ENCODE measurements around the gene DCHS1.
"Not testable (repeated sequence)": the region's sequence is repeated elsewhere in the genome, so short reads cannot be mapped to it uniquely, and the experiment has no call there.

The DCHS1 gene, protein sequence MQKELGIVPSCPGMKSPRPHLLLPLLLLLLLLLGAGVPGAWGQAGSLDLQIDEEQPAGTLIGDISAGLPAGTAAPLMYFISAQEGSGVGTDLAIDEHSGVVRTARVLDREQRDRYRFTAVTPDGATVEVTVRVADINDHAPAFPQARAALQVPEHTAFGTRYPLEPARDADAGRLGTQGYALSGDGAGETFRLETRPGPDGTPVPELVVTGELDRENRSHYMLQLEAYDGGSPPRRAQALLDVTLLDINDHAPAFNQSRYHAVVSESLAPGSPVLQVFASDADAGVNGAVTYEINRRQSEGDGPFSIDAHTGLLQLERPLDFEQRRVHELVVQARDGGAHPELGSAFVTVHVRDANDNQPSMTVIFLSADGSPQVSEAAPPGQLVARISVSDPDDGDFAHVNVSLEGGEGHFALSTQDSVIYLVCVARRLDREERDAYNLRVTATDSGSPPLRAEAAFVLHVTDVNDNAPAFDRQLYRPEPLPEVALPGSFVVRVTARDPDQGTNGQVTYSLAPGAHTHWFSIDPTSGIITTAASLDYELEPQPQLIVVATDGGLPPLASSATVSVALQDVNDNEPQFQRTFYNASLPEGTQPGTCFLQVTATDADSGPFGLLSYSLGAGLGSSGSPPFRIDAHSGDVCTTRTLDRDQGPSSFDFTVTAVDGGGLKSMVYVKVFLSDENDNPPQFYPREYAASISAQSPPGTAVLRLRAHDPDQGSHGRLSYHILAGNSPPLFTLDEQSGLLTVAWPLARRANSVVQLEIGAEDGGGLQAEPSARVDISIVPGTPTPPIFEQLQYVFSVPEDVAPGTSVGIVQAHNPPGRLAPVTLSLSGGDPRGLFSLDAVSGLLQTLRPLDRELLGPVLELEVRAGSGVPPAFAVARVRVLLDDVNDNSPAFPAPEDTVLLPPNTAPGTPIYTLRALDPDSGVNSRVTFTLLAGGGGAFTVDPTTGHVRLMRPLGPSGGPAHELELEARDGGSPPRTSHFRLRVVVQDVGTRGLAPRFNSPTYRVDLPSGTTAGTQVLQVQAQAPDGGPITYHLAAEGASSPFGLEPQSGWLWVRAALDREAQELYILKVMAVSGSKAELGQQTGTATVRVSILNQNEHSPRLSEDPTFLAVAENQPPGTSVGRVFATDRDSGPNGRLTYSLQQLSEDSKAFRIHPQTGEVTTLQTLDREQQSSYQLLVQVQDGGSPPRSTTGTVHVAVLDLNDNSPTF (N-terminal part only)

DNA sequence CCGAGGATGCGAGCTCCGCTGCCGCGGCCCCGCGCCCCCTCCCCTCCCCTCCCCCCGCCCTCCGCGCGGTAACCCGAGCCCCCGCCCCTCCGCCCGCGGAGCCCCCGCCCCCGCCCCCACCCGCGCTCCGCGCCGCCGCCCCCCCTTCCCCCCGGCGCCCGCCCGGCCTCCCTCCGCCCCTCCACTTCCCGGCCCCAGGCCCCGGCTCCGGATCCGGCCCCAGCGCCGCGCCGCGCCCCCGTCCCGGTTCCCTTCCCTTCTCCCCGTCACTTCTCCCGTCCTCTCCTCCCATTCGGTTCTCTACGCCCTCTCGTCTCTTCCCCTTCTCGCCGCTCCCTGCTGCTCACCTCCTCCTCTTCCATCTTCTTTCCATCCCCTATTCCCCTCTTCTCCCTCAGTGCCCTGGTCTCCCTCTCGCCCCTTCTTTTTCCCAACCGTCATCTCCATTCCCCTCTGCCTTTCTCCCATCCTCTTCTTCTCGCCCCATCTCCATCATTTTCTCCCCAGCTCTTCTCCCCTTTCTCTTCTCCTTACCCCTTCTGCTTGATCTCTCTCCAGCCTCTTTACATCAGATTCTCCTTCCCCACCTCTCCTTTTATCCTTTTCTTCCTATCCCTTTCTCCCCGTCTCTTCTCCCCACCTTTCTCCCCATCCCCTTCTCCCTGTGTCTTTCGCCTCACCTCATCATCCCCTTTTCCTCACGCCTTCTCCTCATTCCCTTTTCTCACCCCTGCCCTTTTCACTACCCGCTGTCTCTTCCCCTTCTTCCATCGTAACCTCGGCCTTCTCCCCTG lies at the start of gene DCHS1:
DCHS1 (minus strand) TSS at position 20 of the 794 bp plus-strand sequence. CDS start 14,196 bp downstream, outside the sequence.
- TF ChIP-seq, protein P1, sequence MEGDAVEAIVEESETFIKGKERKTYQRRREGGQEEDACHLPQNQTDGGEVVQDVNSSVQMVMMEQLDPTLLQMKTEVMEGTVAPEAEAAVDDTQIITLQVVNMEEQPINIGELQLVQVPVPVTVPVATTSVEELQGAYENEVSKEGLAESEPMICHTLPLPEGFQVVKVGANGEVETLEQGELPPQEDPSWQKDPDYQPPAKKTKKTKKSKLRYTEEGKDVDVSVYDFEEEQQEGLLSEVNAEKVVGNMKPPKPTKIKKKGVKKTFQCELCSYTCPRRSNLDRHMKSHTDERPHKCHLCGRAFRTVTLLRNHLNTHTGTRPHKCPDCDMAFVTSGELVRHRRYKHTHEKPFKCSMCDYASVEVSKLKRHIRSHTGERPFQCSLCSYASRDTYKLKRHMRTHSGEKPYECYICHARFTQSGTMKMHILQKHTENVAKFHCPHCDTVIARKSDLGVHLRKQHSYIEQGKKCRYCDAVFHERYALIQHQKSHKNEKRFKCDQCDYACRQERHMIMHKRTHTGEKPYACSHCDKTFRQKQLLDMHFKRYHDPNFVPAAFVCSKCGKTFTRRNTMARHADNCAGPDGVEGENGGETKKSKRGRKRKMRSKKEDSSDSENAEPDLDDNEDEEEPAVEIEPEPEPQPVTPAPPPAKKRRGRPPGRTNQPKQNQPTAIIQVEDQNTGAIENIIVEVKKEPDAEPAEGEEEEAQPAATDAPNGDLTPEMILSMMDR (conservative IDR thresholded peaks at IDR 0.05; ENCODE audit: low read depth, low read length): no peak
- Histone ChIP-seq H3K9ac (no peak within 1 kb of the TSS), H3K4me1 (ENCODE audit: low read depth, poor library complexity, severe bottlenecking) (no peaks in the 10 kb centered on the region), H3K4me2 (no peak within 1 kb of the TSS), H3K4me3 (IDR thresholded peaks at IDR 0.05; ENCODE audit: insufficient read depth, low read depth, low read length) (no peak within 1 kb of the TSS), H4K20me1 (ENCODE audit: insufficient read depth) (no peaks in the 10 kb centered on the region), H3K79me2 (ENCODE audit: insufficient read depth, low read depth) (no peaks in the 10 kb centered on the region), H2AFZ (ENCODE audit: low read depth) (no peak within 1 kb of the TSS), H3K36me3 (ENCODE audit: insufficient read depth) (no peaks in the 10 kb centered on the region), H3K27me3 (ENCODE audit: insufficient read depth, low read depth) (no peaks in the 10 kb centered on the region), H3K27ac (no peak within 1 kb of the TSS)

DNA sequence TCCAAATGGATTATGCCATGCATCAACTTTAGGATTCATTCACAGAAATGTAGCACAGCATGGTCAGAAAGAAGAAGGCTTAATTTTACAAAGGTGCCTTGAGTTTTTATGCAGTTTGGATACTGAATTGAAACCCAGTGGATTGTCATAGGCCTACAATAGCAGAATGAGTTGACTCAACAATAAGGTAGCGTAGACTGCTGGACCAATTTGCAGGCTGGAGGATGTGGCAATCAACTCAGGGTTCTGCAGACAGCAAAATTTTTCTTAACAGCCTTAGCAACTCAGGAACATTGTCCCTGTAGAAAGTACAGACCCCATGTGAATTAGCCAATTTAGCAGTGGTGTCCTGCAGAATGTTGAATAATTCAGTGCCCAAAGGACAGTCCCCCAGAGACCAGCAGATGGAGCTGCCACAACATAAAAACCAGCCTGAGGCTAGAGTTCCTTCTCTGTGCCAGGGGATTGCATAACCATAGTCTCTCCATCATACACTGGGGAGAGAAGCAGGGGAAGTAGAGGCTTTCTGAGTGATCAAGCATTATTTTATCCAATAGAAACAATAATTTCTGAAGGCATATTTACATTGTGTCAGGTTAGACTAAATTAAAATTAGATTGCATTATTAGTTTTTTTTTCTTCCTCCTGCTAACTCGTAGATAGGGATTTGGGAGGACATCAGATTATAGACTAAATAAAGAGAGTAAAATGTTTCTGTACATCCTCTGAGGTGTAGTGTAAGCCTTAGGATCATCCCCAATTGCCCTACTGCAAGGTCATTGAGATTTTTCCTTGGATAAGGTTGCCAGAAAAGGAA lies 47.8 kb upstream of the DCHS1 start:
- H4K20me1 ChIP-seq (ENCODE audit: insufficient read depth): no peaks in the 10 kb centered on the region
- no peak overlapping the region for H3K4me3 ChIP-seq (IDR thresholded peaks at IDR 0.05; ENCODE audit: insufficient read depth, low read depth, low read length)
- H3K36me3 ChIP-seq (ENCODE audit: insufficient read depth): no peaks in the 10 kb centered on the region
- H2AFZ ChIP-seq (ENCODE audit: low read depth): no peak overlapping the region
- H3K4me2 ChIP-seq: no peak overlapping the region
- H3K9ac ChIP-seq: no peak overlapping the region
- H3K27me3 ChIP-seq (ENCODE audit: insufficient read depth, low read depth): no peaks in the 10 kb centered on the region
- H3K4me1 ChIP-seq (ENCODE audit: low read depth, poor library complexity, severe bottlenecking): peaks cover 6% of the 10 kb centered on the region
- no peak overlapping the region for H3K27ac ChIP-seq
- TF ChIP-seq, protein P1 (conservative IDR thresholded peaks at IDR 0.05; ENCODE audit: low read depth, low read length): peak; percentile 61
- no peaks in the 10 kb centered on the region for H3K79me2 ChIP-seq (ENCODE audit: insufficient read depth, low read depth)

DNA sequence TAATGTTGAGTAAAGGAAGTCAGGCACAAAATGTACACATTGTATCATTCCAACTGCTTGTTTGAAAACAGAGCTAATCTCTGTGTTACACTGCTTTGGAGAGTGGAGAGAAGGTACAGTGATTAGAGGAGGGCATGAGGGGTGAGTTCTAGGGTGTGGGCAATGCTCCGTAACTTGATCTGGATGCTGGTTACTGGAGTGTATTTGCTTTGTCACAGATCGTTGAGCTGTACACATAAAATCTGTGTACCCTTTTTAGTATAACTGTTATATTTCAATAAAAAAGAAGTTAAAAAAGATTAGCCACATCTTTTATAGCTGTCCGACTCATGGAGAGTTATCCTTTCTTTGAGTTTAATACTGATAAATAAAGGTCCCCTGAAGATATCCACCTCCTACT lies 46.3 kb upstream of the DCHS1 start:
- not testable (repeated sequence) for H3K4me2 ChIP-seq; H3K4me3 ChIP-seq (IDR thresholded peaks at IDR 0.05; ENCODE audit: insufficient read depth, low read depth, low read length); H3K27me3 ChIP-seq (ENCODE audit: insufficient read depth, low read depth); H4K20me1 ChIP-seq (ENCODE audit: insufficient read depth); H3K9ac ChIP-seq; H3K36me3 ChIP-seq (ENCODE audit: insufficient read depth); H3K4me1 ChIP-seq (ENCODE audit: low read depth, poor library complexity, severe bottlenecking); H2AFZ ChIP-seq (ENCODE audit: low read depth); H3K79me2 ChIP-seq (ENCODE audit: insufficient read depth, low read depth); H3K27ac ChIP-seq

DNA sequence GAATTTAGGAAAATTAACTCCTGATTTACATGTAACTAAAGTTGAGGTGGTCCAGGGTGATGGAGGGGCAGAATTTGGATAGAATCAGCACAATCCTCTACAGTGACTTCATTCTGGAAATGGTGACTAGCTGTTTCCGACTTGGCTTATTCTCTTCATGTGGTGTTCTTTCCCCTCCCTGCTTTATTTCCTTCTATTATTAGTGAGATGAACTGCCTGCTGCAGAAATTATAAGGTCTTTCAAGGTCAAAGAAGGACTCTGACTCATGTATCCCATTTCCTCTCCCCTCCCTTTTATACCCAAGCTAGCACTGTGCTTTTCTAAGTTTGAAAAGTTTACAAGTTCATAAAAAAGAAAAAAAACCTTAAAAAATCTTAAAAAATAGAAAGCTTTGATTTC lies 39.8 kb upstream of the DCHS1 start:
- no peaks in the 10 kb centered on the region for H3K79me2 ChIP-seq (ENCODE audit: insufficient read depth, low read depth)
- H3K36me3 ChIP-seq (ENCODE audit: insufficient read depth): no peaks in the 10 kb centered on the region
- no peak overlapping the region for H3K4me2 ChIP-seq
- no peaks in the 10 kb centered on the region for H4K20me1 ChIP-seq (ENCODE audit: insufficient read depth)
- H3K4me3 ChIP-seq (IDR thresholded peaks at IDR 0.05; ENCODE audit: insufficient read depth, low read depth, low read length): no peak overlapping the region
- no peaks in the 10 kb centered on the region for H3K4me1 ChIP-seq (ENCODE audit: low read depth, poor library complexity, severe bottlenecking)
- H3K9ac ChIP-seq: no peak overlapping the region
- H2AFZ ChIP-seq (ENCODE audit: low read depth): no peak overlapping the region
- TF ChIP-seq, protein P1 (conservative IDR thresholded peaks at IDR 0.05; ENCODE audit: low read depth, low read length): no peak
- no peaks in the 10 kb centered on the region for H3K27me3 ChIP-seq (ENCODE audit: insufficient read depth, low read depth)
- H3K27ac ChIP-seq: no peak overlapping the region

Data from KMS-11 (cell line).